HG03139 (cell line): ENCODE measurements around the gene MAVS.
A peak's percentile ranks its signal among the peaks of the same experiment; 100 is the strongest.
"Not testable (repeated sequence)": the region's sequence is repeated elsewhere in the genome, so short reads cannot be mapped to it uniquely, and the experiment has no call there.

ENCODE experiments used
- ATAC-seq: cut with Tn5 transposase; IDR thresholded peaks from one replicate; pipeline ENCODE4 v1.9.1; 2021; ENCODE audit not compliant: unreplicated experiment

Gene MAVS

GRCh38 chr20:3885715-3886114 lies 39.1 kb downstream of the MAVS start:
- ATAC-seq, result no peak

GRCh38 chr20:3887876-3888620 lies 41.4 kb downstream of the MAVS start:
- no peak for ATAC-seq

- ATAC-seq, result peak; percentile 93
Measured at GRCh38 chr20:3888622-3889488, 42.2 kb downstream of the MAVS start, which contains the start of gene PANK2. PANK2 (plus strand) TSS chr20:3889387.

- ATAC-seq, result peak; percentile 13
Measured at GRCh38 chr20:3889489-3890397, 43.1 kb downstream of the MAVS start.

- ATAC-seq, result no peak
Measured at GRCh38 chr20:3890398-3890751, 43.7 kb downstream of the MAVS start.

- ATAC-seq, result no peak
Measured at GRCh38 chr20:3890999-3891929, 44.6 kb downstream of the MAVS start.

GRCh38 chr20:3894796-3895195 lies 48.2 kb downstream of the MAVS start:
- no peak for ATAC-seq

GRCh38 chr20:3896302-3896701 lies 49.7 kb downstream of the MAVS start:
- ATAC-seq, result no peak

GRCh38 chr20:3896853-3897583 lies 50.4 kb downstream of the MAVS start:
- ATAC-seq, result no peak

- not testable (repeated sequence) for ATAC-seq
Measured at GRCh38 chr20:3898181-3898580, 51.5 kb downstream of the MAVS start.

- ATAC-seq, result no peak
Measured at GRCh38 chr20:3898639-3899038, 52.0 kb downstream of the MAVS start.

- ATAC-seq, result no peak
Measured at GRCh38 chr20:3900187-3900604, 53.6 kb downstream of the MAVS start.

- ATAC-seq, result no peak
Measured at GRCh38 chr20:3901028-3901705, 54.5 kb downstream of the MAVS start.

GRCh38 chr20:3901706-3902440 lies 55.2 kb downstream of the MAVS start:
- no peak for ATAC-seq

- ATAC-seq, result no peak
Measured at GRCh38 chr20:3902446-3902845, 55.8 kb downstream of the MAVS start.

GRCh38 chr20:3904224-3904623 lies 57.6 kb downstream of the MAVS start:
- no peak for ATAC-seq

GRCh38 chr20:3904857-3905256 lies 58.2 kb downstream of the MAVS start:
- ATAC-seq, result no peak
